ENCODE data around the gene PRDM16.

DNA sequence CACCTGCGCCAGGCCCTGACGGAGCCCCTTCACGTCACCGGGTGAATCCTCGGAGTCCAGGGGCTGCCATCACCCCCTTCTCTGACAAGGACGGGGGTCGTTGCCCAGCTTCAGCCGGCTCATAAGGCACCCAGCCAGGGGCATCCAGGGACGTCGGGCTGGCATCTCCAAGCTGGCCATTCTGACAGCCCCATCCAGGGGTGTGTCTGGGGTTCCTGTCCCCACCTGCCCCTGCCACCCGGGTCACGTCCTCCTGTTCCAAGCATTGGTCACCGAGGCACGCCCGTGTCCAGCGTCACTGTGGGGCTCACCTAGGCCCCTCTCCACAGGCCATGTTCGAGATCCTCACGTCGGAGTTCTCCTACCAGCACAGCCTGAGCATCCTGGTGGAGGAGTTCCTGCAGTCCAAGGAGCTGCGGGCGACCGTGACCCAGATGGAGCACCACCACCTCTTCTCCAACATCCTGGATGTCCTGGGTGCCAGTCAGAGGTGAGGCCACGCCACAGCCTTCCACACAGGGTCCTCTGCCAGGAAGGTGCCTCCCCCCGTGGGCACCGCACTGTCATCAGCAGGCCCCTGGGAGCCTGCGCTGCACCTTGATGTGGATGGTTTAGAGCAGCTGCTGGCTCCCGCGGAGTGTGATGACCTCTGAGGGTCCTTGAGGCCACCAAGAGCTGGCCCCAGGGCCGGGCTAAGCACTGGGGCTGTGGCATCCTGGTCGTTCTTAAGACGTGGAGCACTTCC lies 400.3 kb downstream of the PRDM16 start:
- TF ChIP-seq POLR2A (IDR thresholded peaks at IDR 0.05): no peak
- TF ChIP-seq, protein P1, sequence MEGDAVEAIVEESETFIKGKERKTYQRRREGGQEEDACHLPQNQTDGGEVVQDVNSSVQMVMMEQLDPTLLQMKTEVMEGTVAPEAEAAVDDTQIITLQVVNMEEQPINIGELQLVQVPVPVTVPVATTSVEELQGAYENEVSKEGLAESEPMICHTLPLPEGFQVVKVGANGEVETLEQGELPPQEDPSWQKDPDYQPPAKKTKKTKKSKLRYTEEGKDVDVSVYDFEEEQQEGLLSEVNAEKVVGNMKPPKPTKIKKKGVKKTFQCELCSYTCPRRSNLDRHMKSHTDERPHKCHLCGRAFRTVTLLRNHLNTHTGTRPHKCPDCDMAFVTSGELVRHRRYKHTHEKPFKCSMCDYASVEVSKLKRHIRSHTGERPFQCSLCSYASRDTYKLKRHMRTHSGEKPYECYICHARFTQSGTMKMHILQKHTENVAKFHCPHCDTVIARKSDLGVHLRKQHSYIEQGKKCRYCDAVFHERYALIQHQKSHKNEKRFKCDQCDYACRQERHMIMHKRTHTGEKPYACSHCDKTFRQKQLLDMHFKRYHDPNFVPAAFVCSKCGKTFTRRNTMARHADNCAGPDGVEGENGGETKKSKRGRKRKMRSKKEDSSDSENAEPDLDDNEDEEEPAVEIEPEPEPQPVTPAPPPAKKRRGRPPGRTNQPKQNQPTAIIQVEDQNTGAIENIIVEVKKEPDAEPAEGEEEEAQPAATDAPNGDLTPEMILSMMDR (IDR thresholded peaks at IDR 0.05): no peak

Data from thyroid gland (tissue), 4 donors.